Measurements from ENCODE around the gene ZNF778. TPM values are rescaled to one million over a fixed set of nuclear protein-coding genes. Genes with fewer than 3 reads are reported as not detected.

The ZNF778 gene
- total RNA-seq, 1 experiment from 2014 or later: 31.2 TPM

- TF ChIP-seq AFF4 (CRISPR knock-in tag; IDR thresholded peaks at IDR 0.05; ENCODE audit: borderline replicate concordance) (no peak), ARID4B (CRISPR knock-in tag; IDR thresholded peaks at IDR 0.05; ENCODE audit: borderline replicate concordance) (no peak)
Measured at GRCh38 chr16:89264800-89265550, 47.5 kb downstream of the ZNF778 start (continued).

- ATAC-seq (no peak), DNase-seq (ENCODE audit: low spot score) (no peak)
- Mint-ChIP-seq H3K4me1 (no peaks in the 10 kb centered on the region), H3K36me3 (peaks cover 21% of the 10 kb centered on the region), H3K27me3 (ENCODE audit: low read depth) (no peaks in the 10 kb centered on the region), H3K4me3 (no peak overlapping the region), H3K9me3 (peaks cover 6% of the 10 kb centered on the region; the same call in 1 of the 2 replicates), H3K27ac (no peak overlapping the region)
- ChIA-PET POLR2A (interaction anchor here (0.7 to 1.4 kb wide), 2 partner anchors 18 to 19 kb away, joined by 3 read pairs; no protein-coding TSS in a partner anchor), CTCF (interaction anchor here (1.1 to 1.8 kb wide), 3 partner anchors 23 to 25 kb away, joined by 3 to 4 read pairs (median 3); no protein-coding TSS in a partner anchor)
- TF ChIP-seq AFF4 (CRISPR knock-in tag; IDR thresholded peaks at IDR 0.05; ENCODE audit: borderline replicate concordance) (no peak), ZNF281 (CRISPR knock-in tag; IDR thresholded peaks at IDR 0.05) (no peak), ESRRA (CRISPR knock-in tag; IDR thresholded peaks at IDR 0.05; ENCODE audit: borderline replicate concordance) (no peak), ZNF532 (CRISPR knock-in tag; IDR thresholded peaks at IDR 0.05; ENCODE audit: borderline replicate concordance) (no peak), USF2 (CRISPR knock-in tag; IDR thresholded peaks at IDR 0.05) (no peak), ZBTB43 (CRISPR knock-in tag; IDR thresholded peaks at IDR 0.05) (no peak), CREB1 (CRISPR knock-in tag; IDR thresholded peaks at IDR 0.05) (no peak)
Measured at GRCh38 chr16:89265647-89266046, 48.1 kb downstream of the ZNF778 start.
